Sciatic nerve (tissue), 2 donors: ENCODE measurements around the gene CD226. TPM values are rescaled to one million over a fixed set of nuclear protein-coding genes. Genes with fewer than 3 reads are reported as not detected.
"Not testable (repeated sequence)": the region's sequence is repeated elsewhere in the genome, so short reads cannot be mapped to it uniquely, and the experiment has no call there.

Experiments used
- ATAC-seq: fragments of 200-7000 bp; cut with Tn5 transposase; one replicate; pipeline ENCODE4 v1.9.1; 2020; ENCODE audit warnings: mild to moderate bottlenecking, moderate library complexity
- DNase-seq: peaks from one replicate; pipeline ENCODE4 v3.0.0-alpha.2; 2020; ENCODE audit warnings: low spot score
- intact Hi-C: fragments of 100-400 bp; cut with DNase I; formaldehyde crosslinking; loops from one replicate; pipeline ENCODE4 v1.14.2; 2022
- total RNA-seq: library from RNA; stranded (reverse); fragmentation: NEBNext Ultra II Directional; extraction: Animal tissue kit (Norgen Biotek cat#: 25700); gene quantifications from one replicate; pipeline ENCODE4 v1.2.1, GENCODE V29; 2021
- donor health status: DM: no; HTN: no; CAD: no.
- donor health status: DM: no; HTN: no; CAD: no.

Gene CD226
- total RNA-seq, 1 donor from 2014 or later: 3.1 TPM

GRCh38 chr18:69843015-69843414, 104.7 kb downstream of the CD226 start:
- no peak for DNase-seq
- ATAC-seq: no peak
- intact Hi-C loops: no loop called here

DNA sequence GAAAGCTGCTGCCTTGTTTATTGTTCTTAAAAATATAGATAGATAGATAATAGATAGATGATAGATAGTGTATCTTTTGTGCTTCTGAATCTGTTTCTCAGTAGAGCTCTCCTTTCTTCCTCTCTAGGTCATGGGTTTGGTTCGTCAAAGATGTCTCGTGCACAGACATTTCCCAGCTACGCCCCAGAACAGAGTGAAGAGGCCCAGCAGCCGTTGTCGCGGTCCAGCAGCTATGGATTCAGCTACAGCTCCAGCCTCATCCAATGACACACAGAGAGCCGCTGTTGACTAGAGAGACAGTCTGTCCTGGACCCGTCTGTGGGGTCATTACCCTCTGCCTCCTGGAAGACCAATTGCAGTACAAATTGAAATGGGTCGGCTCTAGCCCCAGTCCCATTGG, 106.6 kb downstream of the CD226 start:
- ATAC-seq (no peak), DNase-seq (no peak)
- intact Hi-C loops: no loop called here

GRCh38 chr18:69840445-69840844, 107.2 kb downstream of the CD226 start:
- intact Hi-C loops: no loop called here
- ATAC-seq (no peak), DNase-seq (no peak)

GRCh38 chr18:69840001-69840400, 107.7 kb downstream of the CD226 start:
- intact Hi-C loops: no loop called here
- no peak for DNase-seq
- no peak for ATAC-seq

- DNase-seq (no peak), ATAC-seq (no peak)
- intact Hi-C loops: no loop called here
These were observed 108.2 kb downstream of the CD226 start for GRCh38 chr18:69839497-69839896.

- ATAC-seq: no peak
- no peak for DNase-seq
- intact Hi-C loops: no loop called here
These were observed 108.9 kb downstream of the CD226 start for GRCh38 chr18:69838620-69839411.

- intact Hi-C loops: no loop called here
- DNase-seq (no peak), ATAC-seq (no peak)
These were observed 109.7 kb downstream of the CD226 start for GRCh38 chr18:69838003-69838402.

DNA sequence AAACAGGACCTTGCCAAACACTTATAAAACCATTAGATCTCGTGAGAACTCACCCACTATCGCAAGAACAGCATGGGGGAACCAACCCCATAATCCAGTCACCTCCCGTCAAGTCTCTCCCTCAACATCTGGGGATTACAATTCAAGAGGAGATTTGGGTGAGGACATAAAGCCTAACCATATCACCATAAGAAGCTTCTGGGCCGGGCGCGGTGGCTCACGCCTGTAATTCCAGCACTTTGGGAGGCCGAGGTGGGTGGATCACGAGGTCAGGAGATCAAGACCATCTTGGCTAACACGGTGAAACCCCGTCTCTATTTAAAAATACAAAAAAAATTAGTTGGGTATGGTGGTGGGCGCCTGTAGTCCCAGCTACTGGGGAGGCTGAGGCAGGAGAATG, 112.7 kb downstream of the CD226 start:
- ATAC-seq, intact Hi-C loops, DNase-seq: not testable (repeated sequence)

DNA sequence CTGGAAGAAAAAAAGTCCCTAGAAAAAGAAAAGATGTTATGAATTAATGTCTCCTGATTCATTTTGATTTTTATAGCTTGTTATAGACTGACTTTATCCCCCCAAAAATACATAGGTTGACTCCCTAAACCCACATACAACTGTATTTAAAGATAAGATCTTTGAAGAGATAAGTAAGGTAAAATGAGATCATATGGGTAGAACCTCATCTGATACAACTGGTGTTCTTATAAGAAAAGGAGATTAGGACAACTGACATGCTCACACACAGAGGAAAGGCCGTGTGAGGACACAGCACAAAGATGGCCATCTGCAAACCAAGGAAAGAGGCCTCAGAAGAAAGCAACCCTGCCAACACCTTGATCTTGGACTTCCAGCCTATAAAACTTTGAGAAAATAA, 117.5 kb downstream of the CD226 start:
- no peak for ATAC-seq
- intact Hi-C loops: no loop called here
- DNase-seq: no peak

DNA sequence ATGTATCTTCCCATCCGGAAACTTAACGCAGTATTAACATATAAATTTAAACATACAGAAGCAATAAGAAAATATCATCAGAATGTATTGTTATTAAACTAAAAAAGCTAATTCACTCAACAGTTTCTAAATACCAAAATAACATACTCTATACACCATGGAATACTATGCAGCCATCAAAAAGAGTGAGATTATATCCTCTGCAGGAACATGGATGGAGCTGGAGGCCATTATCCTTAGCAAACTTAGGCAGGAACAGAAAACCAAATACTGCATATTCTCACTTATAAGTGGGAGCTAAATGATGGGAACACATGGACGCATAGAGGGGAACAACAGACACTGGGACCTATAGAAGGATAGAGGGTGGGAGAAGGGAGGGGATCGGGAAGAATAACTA, 127.1 kb downstream of the CD226 start:
- intact Hi-C loops: no loop called here
- no peak for ATAC-seq

GRCh38 chr18:69819460-69819859, 128.2 kb downstream of the CD226 start:
- DNase-seq (no peak), ATAC-seq (no peak)
- intact Hi-C loops: no loop called here

More for the DNA sequence above, 127.1 kb downstream of the CD226 start:
- no peak for DNase-seq

- intact Hi-C loops: no loop called here
- no peak for ATAC-seq
- no peak for DNase-seq
These were observed 130.2 kb downstream of the CD226 start for GRCh38 chr18:69817335-69817940.

DNA sequence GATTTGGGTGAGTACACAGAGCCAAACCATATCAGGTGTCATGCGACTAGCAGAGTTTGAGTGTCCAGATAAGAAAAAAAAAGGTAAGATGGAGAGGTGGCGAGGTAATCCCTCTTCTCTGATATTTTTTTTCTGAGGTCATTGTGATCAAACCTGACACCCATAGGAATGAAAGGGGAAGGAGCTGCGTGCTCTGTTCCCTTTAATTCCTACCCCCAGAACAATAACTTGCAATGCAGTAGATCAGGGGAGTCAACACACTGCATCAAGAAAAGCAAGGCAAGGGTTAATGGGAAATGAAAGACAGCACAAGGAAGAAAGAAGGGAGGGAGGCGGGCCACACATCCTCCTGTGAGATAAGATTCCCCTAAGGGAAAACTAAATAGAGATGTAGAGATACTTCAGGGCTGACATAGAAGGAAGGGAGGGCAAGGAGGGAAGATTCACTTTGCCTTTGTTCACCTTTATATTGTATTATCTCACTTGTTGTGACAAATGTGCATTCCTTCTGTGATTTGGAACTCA, 132.8 kb downstream of the CD226 start:
- intact Hi-C loops: no loop called here
- no peak for ATAC-seq

DNA sequence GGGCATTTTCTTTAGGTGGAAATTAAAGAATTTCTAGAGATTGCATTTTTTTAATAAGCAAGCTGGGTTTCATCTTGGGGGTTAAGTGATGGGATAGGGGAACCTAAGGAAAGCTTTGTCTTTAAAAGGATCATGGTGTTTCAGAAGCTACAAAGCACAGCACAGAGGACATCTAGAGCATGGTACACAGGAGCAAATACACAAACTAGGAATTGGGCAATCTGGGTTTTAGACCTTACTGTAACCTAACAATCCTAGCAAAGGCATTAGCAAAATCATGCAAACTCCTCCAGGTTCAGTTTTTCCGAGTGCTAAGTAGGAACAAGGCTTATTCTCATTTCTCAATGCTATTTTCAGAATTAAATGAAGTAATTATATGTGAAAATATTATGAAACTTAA, 134.1 kb downstream of the CD226 start:
- ATAC-seq (no peak), DNase-seq (no peak)
- intact Hi-C loops: no loop called here

More for the DNA sequence above, 132.8 kb downstream of the CD226 start:
- DNase-seq: no peak

GRCh38 chr18:69808399-69808798, 139.3 kb downstream of the CD226 start:
- intact Hi-C loops: no loop called here
- ATAC-seq (no peak), DNase-seq (no peak)

- ATAC-seq: no peak
- intact Hi-C loops: no loop called here
These were observed 142.7 kb downstream of the CD226 start for GRCh38 chr18:69804776-69805501.

More at GRCh38 chr18:69804776-69805501, 142.7 kb downstream of the CD226 start:
- no peak for DNase-seq
